HEK293T (cell line): ENCODE results near the gene DOCK1.

Source experiments
- CTCF ChIA-PET: fragments of 350-600 bp; formaldehyde crosslinking; extraction: SDS; loops from one replicate; lab custom pipeline; 2021; ENCODE audit warnings: antibody characterized with exemption, inconsistent platforms; lab: Yijun Ruan, JAX
- POLR2A ChIA-PET: fragments of 350-600 bp; formaldehyde crosslinking; extraction: SDS; loops from one replicate; lab custom pipeline; 2020; ENCODE audit warnings: antibody characterized with exemption, inconsistent platforms; lab: Yijun Ruan, JAX
- DNase-seq: peaks from one replicate; pipeline ENCODE4 v3.0.0; 2012; ENCODE audit warnings: mixed read lengths; ENCODE audit errors: extremely low spot score
- ARNT ChIP-seq: fragments of 450-650 bp; IDR thresholded peaks from 2 replicates; pipeline ENCODE4 v1.6.1; 2017; ENCODE audit warnings: mild to moderate bottlenecking
- BHLHE40 ChIP-seq: fragments of 450-650 bp; IDR thresholded peaks from 2 replicates; pipeline ENCODE4 v1.6.1; 2016; ENCODE audit warnings: mild to moderate bottlenecking, moderate library complexity, borderline replicate concordance
- CTBP1 ChIP-seq: fragments of 450-650 bp; IDR thresholded peaks from 2 replicates; pipeline ENCODE4 v1.6.1; 2016; ENCODE audit warnings: borderline replicate concordance
- ELF4 ChIP-seq: fragments of 450-650 bp; IDR thresholded peaks from 2 replicates; pipeline ENCODE4 v1.6.1; 2017; ENCODE audit warnings: antibody characterized with exemption
- FOXA1 ChIP-seq: fragments of 450-650 bp; IDR thresholded peaks from 2 replicates; pipeline ENCODE4 v1.6.1; 2016; ENCODE audit warnings: mild to moderate bottlenecking
- FOXK2 ChIP-seq: fragments of 450-650 bp; IDR thresholded peaks from 2 replicates; pipeline ENCODE4 v1.6.1; 2016; ENCODE audit warnings: mild to moderate bottlenecking
- FOXM1 ChIP-seq: fragments of 450-650 bp; IDR thresholded peaks from 2 replicates; pipeline ENCODE4 v1.6.1; 2017; ENCODE audit warnings: mild to moderate bottlenecking, borderline replicate concordance
- HDGF ChIP-seq: fragments of 450-650 bp; IDR thresholded peaks from 2 replicates; pipeline ENCODE4 v1.6.1; 2017; ENCODE audit warnings: antibody characterized with exemption, borderline replicate concordance
- L3MBTL2 ChIP-seq: fragments of 450-650 bp; conservative IDR thresholded peaks from 2 replicates; pipeline ENCODE4 v1.6.1; 2016; ENCODE audit warnings: mild to moderate bottlenecking
- LEF1 ChIP-seq: fragments of 450-650 bp; IDR thresholded peaks from 2 replicates; pipeline ENCODE4 v1.6.1; 2017; ENCODE audit warnings: mild to moderate bottlenecking, borderline replicate concordance
- NFRKB ChIP-seq: fragments of 450-650 bp; IDR thresholded peaks from 2 replicates; pipeline ENCODE4 v1.6.1; 2016; ENCODE audit warnings: mild to moderate bottlenecking, moderate library complexity
- SP1 ChIP-seq: fragments of 450-650 bp; IDR thresholded peaks from 2 replicates; pipeline ENCODE4 v1.6.1; 2017
- SUZ12 ChIP-seq: fragments of 450-650 bp; IDR thresholded peaks from 2 replicates; pipeline ENCODE4 v1.6.1; 2016; ENCODE audit warnings: mild to moderate bottlenecking
- TARDBP ChIP-seq: fragments of 450-650 bp; IDR thresholded peaks from 2 replicates; pipeline ENCODE4 v1.6.1; 2016
- ZNF384 ChIP-seq: fragments of 450-650 bp; IDR thresholded peaks from 2 replicates; pipeline ENCODE4 v1.6.1; 2016
- TF ChIP-seq, protein P1 (sequence below): fragments of 450-650 bp; IDR thresholded peaks from 2 replicates; pipeline ENCODE4 v1.6.1; 2016

Gene DOCK1

DNA sequence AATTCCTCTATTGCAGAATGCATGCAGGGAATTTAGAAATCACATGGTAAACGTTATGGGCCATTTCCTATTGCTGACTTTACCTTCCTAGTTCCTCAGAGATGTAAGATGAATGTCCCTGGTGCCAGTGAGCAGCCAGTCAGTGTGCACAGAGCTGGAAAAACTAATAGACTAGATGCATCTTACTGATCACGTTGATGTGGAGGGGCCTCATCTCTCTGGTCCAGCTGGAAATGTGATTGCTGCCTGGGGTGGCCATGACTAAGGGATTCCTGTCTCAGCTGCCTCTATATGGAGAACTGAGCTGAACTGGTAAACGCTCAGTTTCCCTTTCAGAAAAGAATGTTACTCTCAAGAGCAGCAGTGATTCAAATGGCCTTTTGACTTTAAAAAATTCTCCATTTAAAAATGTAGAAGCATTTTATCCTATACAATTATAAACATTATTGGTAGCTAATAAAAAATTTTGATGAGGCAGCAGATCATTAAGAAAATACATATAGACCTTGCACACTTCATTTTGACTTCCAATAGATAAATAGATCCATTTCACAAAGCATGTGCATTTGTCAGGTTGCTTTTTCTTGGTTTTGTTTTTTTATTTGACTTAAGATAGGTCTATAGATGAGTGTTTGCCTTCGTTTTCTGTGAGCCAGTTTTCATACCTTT lies 371.7 kb downstream of the DOCK1 start:
- TF ChIP-seq ARNT (no peak), LEF1 (no peak), ZNF384 (no peak), SP1 (no peak), ELF4 (no peak), NFRKB (no peak), BHLHE40 (no peak), HDGF (no peak), FOXM1 (no peak), SUZ12 (no peak), CTBP1 (no peak), FOXA1 (no peak), FOXK2 (no peak)
- TF ChIP-seq, protein P1, sequence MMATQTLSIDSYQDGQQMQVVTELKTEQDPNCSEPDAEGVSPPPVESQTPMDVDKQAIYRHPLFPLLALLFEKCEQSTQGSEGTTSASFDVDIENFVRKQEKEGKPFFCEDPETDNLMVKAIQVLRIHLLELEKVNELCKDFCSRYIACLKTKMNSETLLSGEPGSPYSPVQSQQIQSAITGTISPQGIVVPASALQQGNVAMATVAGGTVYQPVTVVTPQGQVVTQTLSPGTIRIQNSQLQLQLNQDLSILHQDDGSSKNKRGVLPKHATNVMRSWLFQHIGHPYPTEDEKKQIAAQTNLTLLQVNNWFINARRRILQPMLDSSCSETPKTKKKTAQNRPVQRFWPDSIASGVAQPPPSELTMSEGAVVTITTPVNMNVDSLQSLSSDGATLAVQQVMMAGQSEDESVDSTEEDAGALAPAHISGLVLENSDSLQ, result no peak
- CTCF ChIA-PET, result no interaction called here
- POLR2A ChIA-PET, result no interaction called here
- no peak for DNase-seq

DNA sequence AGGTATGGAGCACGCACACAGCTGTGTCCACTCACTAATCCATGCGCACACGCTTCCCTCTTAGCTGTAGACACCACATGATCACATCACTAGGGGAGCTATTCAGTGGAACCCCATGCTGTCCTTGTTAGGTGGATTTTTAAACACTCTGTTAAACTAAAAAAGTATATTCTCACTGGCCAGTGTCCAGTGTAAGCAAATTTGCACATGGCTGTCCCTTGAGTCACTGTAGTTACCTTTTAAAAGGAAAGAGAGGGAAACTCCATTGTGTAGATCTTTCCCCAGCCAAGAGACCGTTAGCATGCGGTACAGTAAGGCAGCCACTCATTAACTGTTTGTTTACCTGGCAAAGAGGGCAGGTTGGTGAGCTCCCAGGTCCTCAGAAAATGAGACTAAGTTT lies 372.8 kb downstream of the DOCK1 start:
- POLR2A ChIA-PET, result no interaction called here
- DNase-seq, result no peak
- CTCF ChIA-PET, result no interaction called here
- TF ChIP-seq SUZ12 (no peak), FOXM1 (no peak), HDGF (no peak), CTBP1 (no peak), TARDBP (no peak), ELF4 (no peak), L3MBTL2 (no peak), ARNT (no peak), FOXK2 (no peak), BHLHE40 (no peak), FOXA1 (no peak), ZNF384 (no peak), LEF1 (no peak), NFRKB (no peak), SP1 (no peak)
- TF ChIP-seq, protein P1, result no peak

DNA sequence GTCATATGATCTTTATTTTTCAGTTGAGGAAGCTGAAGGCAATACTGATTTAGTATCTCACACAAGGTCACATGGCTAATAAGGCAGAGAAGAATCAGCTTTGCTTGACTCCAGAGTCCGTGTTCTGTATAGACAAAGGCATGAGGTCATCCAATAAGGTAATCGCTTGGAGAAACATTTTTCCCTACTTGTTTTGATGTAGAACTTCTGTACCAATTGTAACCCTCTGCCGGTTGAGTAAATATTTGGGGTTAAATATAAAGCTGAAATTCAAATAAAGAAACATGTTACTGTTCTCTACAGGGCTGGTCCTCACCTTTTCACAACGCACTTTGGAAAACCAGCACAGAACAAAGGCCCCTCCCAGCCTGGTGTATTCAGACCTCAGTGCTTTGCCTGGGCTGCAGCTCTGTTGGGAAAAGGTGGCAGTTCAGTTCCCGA lies 374.1 kb downstream of the DOCK1 start:
- no peak for TF ChIP-seq FOXM1
- TF ChIP-seq, protein P1, result no peak
- TF ChIP-seq FOXA1, result no peak
- TF ChIP-seq ARNT, result no peak
- TF ChIP-seq TARDBP, result no peak
- no peak for TF ChIP-seq SP1
- no peak for TF ChIP-seq ELF4
- TF ChIP-seq FOXK2, result no peak
- no peak for TF ChIP-seq HDGF
- no peak for TF ChIP-seq CTBP1
- no peak for TF ChIP-seq LEF1
- TF ChIP-seq ZNF384, result no peak
- TF ChIP-seq L3MBTL2, result no peak
- TF ChIP-seq NFRKB, result no peak
- no peak for TF ChIP-seq SUZ12
- no peak for TF ChIP-seq BHLHE40
- ChIA-PET POLR2A (no interaction called here), CTCF (no interaction called here)
- DNase-seq, result no peak

DNA sequence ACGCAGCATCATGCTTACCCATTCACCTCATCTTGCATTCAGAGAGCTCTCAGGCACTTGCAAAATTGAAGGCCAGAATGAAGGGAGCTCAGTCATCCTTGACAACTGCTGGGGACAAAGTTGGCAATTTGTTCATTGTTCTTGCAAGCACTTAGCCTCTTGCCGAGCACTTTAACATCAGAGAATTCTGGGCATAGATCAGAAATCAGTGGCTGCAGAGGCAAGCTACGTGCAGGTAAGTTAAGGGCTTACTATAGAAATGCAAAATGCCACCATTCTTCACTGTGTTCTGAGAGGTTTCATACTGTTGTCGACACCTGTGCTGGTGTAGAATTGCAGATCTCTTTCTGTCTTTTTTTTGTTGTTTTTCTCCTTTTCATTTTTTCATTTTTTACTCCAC lies 375.2 kb downstream of the DOCK1 start:
- no peak for DNase-seq
- TF ChIP-seq CTBP1 (no peak), FOXK2 (no peak), NFRKB (no peak), SP1 (no peak), BHLHE40 (no peak), FOXA1 (no peak), HDGF (no peak), TARDBP (no peak), ARNT (no peak)
- ChIA-PET POLR2A (no interaction called here), CTCF (no interaction called here)

DNA sequence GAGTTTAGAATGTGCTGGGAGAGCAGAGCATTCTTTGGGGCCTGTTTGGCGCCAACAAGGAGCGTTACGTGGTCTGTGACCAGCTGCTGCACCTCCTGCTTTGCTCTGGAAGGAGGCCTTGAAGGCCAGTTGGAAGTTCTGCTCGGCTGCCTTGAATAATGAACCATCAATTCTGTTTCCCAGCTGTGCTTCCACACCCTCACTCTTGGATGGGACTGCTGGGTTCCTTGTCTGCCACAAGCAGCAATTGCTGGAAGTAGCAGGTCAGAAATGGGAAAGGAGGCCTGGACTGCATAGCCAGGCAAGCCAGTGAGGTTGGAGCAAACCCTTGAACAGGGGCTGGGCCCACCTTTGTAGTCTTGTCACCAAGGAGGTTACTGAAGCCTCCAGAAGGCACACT lies 377.8 kb downstream of the DOCK1 start:
- TF ChIP-seq FOXA1, result no peak
- TF ChIP-seq CTBP1, result no peak
- no peak for TF ChIP-seq FOXM1
- TF ChIP-seq ARNT, result no peak
- no peak for TF ChIP-seq SUZ12
- no peak for TF ChIP-seq BHLHE40
- no peak for TF ChIP-seq FOXK2
- TF ChIP-seq, protein P1, result no peak
- TF ChIP-seq LEF1, result no peak
- no peak for TF ChIP-seq SP1
- no peak for TF ChIP-seq ZNF384
- no peak for TF ChIP-seq HDGF
- TF ChIP-seq NFRKB, result no peak
- no peak for TF ChIP-seq TARDBP
- TF ChIP-seq L3MBTL2, result no peak
- no peak for TF ChIP-seq ELF4
- ChIA-PET CTCF (no interaction called here), POLR2A (no interaction called here)
- no peak for DNase-seq
